ENCODE data around the gene PIWIL4. TPM values are rescaled to one million over a fixed set of nuclear protein-coding genes. Genes with fewer than 3 reads are reported as not detected.

The PIWIL4 gene
- 2.7 and 5.6 TPM in 2 replicates for total RNA-seq (ENCODE audit: low replicate concordance)

DNA sequence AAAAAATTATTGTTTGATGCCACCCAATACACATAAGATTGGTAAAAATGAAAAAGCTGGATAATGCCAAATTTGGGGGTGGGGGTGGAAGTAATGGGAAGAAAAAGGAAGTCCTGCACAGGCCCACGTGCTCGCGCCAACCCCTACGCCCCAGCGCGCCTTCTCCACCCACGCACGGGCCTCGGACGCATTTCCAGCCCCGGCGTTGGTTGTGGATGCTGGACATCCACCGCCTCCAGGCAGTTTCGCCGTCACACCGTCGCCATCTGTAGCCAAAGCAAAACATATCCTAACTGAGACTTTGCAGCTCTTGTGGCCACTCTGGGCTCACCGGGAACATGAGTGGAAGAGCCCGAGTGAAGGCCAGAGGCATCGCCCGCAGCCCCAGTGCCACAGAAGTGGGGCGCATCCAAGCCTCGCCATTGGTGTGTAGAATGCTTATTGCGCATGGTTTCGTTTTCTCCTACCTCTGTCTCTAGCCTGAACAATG is at the start of gene PIWIL4:
TSS of gene PIWIL4 (plus strand) at position 188 of the 490 bp plus-strand sequence. CDS start at position 339, 151 bp downstream.
- TF ChIP-seq, protein P1, sequence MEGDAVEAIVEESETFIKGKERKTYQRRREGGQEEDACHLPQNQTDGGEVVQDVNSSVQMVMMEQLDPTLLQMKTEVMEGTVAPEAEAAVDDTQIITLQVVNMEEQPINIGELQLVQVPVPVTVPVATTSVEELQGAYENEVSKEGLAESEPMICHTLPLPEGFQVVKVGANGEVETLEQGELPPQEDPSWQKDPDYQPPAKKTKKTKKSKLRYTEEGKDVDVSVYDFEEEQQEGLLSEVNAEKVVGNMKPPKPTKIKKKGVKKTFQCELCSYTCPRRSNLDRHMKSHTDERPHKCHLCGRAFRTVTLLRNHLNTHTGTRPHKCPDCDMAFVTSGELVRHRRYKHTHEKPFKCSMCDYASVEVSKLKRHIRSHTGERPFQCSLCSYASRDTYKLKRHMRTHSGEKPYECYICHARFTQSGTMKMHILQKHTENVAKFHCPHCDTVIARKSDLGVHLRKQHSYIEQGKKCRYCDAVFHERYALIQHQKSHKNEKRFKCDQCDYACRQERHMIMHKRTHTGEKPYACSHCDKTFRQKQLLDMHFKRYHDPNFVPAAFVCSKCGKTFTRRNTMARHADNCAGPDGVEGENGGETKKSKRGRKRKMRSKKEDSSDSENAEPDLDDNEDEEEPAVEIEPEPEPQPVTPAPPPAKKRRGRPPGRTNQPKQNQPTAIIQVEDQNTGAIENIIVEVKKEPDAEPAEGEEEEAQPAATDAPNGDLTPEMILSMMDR (IDR thresholded peaks at IDR 0.05; ENCODE audit: insufficient read depth, low read length), result no peak
- no peak within 1 kb of the TSS for H3K4me3 ChIP-seq (ENCODE audit: low read depth, low read length)
- no peak for DNase-seq (ENCODE audit: low read depth)

DNA sequence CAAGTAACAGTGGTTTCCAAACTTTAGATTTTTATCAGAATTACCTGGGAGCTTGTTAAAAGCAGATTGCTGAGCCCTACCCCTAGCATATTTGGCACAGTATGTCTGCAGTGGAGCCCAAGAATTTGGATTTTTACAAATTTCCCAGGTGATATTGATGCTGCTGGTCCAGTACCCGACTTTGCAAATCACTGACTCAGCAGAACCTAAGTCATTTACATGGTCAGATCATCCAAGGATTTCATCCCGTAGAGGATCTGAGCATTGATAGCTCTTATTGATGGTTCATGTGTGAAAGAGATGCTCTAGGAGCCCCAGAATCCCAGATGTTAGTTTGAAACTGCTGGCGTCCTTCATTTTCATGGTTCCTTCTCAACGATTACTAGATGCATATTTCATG is 48.9 kb upstream of the PIWIL4 start:
- H3K4me3 ChIP-seq (ENCODE audit: low read depth, low read length), result no peak overlapping the region
- DNase-seq (ENCODE audit: low read depth), result no peak
- TF ChIP-seq, protein P1 (IDR thresholded peaks at IDR 0.05; ENCODE audit: insufficient read depth, low read length), result no peak

DNA sequence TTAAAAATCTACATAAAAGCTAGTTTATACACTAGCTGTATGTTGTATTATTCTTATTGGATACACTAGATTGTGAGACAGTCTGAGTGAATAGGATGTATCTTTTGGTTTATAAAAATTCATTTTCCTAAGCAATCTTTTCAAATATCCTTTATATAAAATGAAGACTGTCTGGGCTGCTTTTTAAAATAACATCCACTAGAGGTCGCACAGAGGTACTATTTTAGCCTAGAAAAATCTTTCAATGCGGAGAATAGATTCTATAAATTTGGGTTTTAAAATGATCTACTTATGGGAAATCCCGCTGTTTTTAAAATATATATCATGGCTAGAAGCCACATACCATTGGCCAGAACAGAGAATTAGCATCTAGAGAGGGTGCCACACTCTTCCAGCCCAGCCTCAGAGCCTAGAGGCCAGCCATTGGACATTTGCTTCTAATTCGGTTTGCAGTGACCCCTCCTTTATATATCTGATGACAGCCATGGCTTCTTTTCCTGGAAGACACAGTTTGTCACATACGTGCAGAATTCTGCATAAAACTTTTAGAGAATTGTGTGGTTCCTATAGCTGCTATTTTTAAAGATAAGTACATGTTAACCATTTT is 47.6 kb upstream of the PIWIL4 start:
- no peak overlapping the region for H3K4me3 ChIP-seq (ENCODE audit: low read depth, low read length)
- peak; percentile 68 for DNase-seq (ENCODE audit: low read depth)
- TF ChIP-seq, protein P1 (IDR thresholded peaks at IDR 0.05; ENCODE audit: insufficient read depth, low read length), result peak; percentile 56

DNA sequence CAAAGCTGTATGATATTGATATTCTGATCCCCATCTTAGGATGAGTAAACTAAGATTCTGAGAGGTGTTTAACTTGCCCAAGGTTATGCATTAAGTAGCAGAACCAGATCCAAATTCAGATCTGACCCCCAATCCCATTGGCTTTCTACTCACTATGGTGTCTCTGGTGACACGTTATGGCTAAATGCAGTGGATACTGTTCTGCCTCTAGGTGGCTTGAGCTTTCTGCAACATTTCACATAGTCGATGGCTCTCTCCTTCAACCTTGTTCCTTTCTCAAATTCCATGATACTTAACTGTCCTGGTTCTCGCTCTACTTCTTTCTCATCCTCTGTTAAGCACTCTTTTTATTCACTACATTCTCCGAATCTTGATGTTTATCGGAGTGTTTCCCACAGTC is 45.5 kb upstream of the PIWIL4 start:
- H3K4me3 ChIP-seq (ENCODE audit: low read depth, low read length), result no peak overlapping the region
- peak; percentile 48 for DNase-seq (ENCODE audit: low read depth)
- TF ChIP-seq, protein P1 (IDR thresholded peaks at IDR 0.05; ENCODE audit: insufficient read depth, low read length), result peak; percentile 72

DNA sequence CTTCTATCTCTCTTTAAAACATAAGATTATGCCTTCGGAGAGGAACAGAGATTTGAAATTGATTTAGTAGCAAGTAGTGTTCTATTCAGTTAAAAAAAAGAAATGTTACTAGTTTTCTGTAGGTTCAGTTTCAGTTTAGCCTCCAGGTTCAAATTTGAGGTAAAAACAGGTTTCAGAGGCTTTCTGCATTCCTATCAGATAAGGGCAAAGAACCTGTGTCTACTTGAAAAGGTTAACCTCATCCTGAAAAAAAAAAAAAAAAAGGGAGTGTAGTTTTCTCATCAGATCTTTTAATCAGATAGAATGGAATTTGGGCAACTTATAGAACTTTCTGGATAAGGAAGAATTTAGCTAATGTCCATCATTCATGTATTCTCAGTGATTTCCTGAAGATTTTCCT is 42.8 kb upstream of the PIWIL4 start:
- DNase-seq (ENCODE audit: low read depth), result no peak
- TF ChIP-seq, protein P1 (IDR thresholded peaks at IDR 0.05; ENCODE audit: insufficient read depth, low read length), result no peak
- no peak overlapping the region for H3K4me3 ChIP-seq (ENCODE audit: low read depth, low read length)

DNA sequence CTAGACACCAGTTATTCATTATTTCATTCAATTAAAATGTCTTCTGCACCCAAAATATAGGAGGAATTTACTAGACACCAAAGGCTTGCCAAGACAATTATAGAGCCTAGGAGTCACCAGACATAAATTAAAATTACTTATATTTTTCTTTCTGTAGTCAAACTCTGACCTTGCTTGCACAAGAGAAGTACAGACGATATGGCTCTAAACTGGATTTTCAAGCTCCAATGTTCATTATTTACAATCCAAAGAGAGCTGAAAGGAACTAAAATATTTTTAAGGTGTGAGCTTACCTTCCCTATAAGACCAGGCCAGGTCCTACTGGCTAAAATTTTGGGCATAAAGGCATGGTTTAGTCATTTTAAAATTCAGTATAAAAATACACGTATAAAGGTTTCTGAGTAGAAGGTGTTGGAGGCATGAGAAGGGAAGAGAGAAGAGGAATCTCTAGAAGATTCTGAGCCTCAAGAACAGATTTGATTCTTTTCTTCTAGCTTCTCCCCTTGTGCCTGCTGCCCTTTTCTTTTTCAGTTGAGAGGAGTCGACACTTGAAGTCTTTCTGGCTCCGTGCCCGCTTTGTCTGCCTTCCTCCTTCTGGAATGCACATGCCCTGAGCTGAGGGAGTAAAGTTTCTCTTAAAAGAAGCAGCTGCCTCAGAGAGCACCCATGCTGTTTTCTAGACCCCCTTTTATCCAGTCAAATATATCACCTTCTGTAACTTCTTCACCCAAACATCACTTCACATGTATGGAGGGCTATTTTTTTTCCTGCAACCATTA is 41.4 kb upstream of the PIWIL4 start:
- DNase-seq (ENCODE audit: low read depth), result peak; percentile 79
- no peak overlapping the region for H3K4me3 ChIP-seq (ENCODE audit: low read depth, low read length)
- TF ChIP-seq, protein P1 (IDR thresholded peaks at IDR 0.05; ENCODE audit: insufficient read depth, low read length), result no peak
